Measurements from ENCODE around the gene SLC22A15.
"Not testable (repeated sequence)": the region's sequence is repeated elsewhere in the genome, so short reads cannot be mapped to it uniquely, and the experiment has no call there.

The SLC22A15 gene

DNA sequence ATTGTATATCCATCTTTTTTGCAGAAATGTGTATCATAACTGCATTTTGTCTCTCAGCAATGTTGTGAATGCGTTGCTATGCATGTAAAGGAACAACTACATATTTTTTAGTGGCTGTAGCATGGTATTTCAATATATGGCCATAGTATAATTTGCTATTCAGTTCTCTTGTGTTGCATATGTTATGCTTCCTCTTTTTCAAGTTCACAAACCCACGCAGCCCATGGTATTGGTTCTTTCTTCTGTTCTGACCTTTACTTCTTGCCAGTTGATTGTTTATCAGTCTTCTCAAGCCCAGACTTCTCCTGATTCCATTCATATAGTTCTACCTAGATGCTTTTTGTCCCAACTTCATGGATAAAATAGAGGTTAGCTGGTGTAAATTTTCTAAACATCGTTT lies 6.1 kb downstream of the SLC22A15 start:
- DNase-seq = no peak

DNA sequence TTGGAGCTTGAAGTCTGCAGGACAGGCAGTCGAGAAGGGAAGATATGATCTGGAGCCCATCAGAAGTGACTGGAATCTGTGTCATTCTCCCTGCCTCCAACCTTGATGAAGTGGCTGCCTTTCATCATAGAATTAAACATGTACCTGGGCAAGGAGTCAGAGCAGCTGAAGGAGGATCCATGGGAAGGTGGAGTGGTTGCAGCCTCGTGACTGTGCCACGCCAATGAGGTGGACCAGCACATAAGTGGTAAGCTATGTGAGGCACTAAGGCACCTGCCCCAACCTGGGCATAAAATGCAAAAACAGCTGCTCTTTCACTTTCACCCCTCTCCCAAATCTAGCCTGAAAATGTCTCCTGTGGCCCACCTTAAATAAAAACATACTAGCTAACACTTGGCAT lies 7.3 kb downstream of the SLC22A15 start:
- no peak for DNase-seq

DNA sequence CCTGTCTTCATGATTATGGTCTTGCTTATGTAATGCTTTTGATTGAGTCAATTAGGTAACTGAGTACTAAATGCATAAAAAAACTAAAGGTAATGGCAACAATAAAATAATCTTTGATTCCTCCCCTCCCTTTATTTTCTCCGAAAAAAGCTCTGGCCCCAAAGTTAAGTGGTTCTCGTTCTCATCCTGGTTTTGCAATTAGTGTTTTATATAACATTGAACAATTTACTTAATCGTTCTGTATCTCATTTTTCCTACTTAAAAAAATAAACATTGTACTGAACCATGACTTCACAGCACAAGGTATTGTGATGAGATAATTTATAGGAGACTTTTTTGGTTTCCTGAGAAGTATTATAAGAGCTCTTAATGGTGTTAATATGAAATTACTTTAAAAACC lies 11.3 kb downstream of the SLC22A15 start:
- no peak for DNase-seq

DNA sequence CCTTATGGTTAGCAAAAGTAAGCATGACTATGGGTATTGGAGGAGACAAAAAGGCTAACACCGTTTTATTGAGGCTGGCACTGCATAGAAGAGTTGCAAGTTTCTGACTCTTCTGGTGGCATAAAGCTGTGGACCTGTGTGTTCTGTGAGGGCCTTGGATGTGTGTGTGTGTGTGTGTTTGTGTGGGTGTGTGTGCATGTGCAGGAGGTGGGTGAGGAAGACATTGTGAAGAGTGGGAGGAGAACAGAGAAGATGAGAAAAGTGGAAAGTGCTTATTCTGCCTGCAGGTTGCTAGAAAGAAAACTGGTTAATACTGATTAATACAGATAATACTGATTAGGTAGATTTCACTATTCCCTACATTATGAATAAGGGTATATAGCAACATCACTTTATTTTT lies 12.6 kb downstream of the SLC22A15 start:
- no peak for DNase-seq

DNA sequence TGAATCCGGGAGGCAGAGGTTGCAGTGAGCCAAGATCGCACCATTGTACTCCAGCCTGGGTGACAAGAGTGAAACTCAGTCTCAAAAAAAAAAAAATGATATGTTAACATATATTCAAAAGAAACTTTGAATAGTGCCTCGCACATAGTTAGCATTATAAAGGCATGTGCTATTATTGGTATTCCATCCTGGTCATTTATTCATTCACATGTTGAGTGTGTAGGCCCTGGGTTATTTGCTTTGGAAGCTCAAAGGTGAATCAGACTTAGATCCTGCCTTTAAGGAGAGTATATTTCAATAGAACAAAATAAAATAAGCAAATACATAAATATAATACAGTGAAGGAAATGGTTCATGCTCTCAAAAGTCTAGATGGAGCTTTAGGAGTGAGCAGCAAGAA lies 13.4 kb downstream of the SLC22A15 start:
- no peak for DNase-seq

DNA sequence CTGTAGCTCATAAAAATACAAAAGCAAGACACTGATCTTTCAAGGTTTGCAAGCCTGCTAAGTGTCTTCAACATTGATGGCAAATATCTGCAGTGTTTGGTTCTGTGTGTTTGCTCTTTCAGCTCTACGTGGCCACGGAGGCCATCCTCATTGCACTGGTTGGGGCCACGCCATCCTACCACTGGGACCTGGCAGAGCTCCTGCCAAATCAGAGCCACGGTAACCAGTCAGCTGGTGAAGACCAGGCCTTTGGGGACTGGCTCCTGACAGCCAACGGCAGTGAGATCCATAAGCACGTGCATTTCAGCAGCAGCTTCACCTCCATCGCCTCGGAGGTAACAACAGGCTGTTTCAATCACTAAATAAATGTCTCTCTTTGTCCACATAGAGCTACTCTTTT lies 15.6 kb downstream of the SLC22A15 start:
- DNase-seq = no peak

DNA sequence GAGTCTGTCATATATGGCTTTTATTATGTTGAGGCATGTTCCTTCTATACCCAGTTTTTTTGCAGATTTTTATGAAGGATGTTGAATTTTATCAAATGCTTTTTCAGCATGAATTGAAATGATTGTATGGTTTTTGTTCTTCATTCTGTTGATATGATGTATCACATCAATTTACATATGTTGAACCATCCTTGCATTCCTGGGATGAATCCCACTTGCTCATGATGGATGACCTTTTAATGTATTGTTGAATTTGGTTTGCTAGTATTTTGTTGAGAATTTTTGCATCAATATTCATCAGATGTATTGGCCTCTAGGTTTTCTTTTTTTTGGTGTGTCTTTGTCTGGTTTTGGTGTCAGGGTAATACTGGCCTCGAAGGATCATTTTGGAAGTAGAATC lies 21.6 kb downstream of the SLC22A15 start:
- not testable (repeated sequence) for DNase-seq

DNA sequence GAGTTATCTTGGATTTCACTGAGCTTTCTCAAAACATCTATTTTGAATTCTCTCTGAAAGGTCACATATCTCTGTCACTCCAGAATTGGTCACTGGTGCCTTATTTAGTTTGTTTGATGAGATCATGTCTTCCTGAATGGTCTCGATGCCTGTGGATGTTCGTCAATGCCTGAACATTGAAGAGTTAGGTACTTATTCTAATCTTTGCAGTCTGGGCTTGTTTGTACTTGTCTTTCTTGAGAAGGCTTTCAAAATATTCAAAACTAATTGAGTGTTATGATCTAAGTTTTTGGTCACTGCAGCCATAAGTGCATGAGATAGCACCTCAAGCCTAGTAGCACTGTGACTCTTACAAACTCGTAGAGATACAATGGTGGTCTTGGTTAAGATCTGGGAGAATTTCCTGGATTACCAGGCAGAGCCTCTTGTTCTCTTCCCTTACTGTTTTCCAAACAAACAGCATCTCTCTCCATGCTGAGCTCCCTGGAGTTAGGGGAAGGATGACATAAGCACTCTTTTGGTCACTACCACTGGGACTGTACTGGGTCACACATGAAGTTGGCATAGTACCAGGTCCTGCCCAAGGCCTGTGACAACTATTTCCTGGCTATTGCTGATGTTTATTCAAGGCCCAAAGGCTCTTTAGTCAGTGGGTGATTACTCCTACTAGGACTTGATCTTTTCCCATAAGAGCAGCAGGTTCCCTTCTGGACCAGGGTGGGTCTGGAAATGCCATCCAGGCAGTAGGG lies 25.6 kb downstream of the SLC22A15 start:
- no peak for DNase-seq

DNA sequence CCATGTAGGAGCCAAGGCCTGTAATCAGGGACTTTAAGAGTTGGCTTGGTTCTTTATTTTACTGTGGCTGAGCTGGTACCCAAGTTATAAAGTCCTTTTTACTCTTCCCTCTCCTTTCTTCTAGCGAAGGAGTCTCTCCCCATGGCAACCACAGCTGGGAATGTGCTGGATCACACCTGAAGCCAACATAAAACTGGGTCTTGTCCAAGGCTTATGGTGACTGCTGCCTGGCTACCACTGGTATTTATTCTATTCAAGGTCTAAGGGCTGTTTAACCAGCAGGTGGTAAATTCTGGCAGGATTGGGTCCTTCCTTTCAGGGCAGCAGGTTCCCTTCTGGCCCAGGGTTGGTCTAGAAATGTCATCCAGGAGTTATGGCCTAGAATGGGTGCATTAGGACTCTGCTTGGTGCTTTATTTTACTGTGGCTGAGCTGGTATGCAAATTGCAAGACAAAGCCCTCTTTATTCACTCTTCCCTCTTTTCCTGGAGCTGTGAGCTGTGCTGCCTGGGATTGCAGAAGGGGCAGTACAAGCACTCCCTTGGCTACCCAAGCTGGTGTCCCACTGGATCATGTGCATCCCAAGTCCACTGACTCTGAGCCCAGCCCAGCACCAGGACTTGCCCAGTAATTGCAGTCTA lies 26.6 kb downstream of the SLC22A15 start:
- no peak for DNase-seq

DNA sequence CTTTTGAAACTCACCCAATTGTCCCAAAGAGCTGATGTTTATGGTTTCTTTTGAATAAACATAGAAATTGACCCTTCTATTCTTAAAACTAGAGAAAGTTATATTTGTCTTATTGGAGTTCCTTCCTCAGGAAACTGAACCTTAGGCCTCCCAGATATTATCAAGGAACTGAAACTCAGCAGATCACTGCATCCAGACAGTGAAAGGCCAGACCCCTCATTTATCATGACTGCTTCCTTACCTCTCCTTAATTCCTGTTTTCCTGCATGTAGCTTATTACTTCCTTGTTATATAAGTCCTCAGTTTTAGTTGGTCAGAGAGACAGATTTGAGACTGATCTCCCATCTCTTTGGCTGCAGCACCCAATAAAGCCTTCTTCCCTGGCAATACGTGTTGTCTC lies 27.5 kb downstream of the SLC22A15 start:
- no peak for DNase-seq

DNA sequence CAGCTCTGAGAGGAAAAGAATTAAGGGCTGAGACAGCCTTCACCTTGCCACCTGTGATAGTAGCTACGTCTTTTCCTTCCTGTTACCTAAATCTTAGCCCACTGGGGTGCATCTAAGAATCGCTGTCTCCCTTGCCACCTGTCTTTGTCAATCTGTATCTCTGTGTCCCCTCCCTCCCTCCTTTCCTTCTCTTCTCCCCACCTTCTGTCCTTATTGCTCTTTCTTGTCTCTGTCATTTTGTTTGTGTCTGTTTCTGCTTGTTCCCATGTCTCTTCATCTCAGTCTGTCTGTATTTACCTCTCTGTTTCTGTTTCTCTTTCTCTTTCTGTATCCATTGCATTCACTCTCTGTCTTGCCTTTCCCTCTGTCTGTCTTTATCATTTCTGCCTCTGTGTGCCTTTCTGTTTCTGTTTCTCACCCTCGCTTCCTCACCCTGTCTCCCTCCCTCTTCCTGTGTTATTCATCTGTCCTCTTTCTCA lies 30.2 kb downstream of the SLC22A15 start:
- DNase-seq = no peak

DNA sequence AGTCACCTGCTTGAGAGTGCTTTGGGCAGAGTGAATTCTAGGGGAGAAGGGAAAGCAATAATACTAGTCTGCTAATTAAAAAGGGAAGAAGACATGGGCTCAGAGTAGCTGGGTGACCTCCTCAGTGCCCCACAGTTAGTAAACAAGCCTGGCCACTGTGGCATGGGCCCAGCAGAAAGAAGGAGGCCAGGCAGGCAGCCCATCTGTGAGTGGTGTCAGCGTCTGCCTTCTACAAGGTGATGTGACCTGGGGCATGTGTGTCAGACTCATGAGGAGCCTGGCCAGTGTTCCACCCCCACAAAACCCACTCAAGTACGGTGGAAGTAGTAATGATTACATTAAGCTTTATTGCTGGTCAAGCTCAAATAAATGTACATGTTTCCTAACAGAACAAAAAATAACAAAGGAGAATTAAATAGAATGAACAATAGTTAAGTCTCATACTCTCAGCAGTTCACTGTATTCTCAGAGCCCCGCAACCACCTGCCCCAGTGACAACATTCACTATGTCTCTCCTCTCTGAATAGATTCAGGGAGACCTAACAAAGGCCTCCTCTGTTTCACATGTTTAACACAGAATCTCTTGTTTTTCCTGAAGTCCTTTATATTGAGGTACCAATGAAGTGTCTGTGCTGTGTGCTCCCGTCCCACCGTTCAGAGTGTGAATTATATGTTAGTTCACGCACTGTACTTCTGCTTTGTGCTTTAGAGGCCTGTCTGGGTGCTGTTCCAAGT lies 32.5 kb downstream of the SLC22A15 start:
- DNase-seq = no peak

DNA sequence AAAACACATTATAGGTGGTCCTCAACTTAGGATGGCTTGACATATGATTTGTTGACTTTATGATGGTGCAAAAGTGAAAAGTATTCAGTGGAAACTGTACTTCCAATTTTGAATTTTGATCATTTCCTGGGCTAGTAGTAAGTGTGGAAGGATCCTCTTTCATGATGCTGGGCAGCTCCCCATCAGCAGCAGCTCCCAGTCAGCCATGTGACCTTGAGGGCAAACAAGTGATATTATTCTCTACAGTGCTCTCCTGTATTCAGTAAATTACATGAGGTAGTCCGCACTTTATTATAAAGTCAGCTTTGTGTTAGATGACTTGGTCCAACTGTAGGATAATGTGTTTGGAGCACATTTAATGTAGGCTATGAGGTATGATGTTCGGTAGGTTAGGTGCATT lies 36.4 kb downstream of the SLC22A15 start:
- DNase-seq = no peak

DNA sequence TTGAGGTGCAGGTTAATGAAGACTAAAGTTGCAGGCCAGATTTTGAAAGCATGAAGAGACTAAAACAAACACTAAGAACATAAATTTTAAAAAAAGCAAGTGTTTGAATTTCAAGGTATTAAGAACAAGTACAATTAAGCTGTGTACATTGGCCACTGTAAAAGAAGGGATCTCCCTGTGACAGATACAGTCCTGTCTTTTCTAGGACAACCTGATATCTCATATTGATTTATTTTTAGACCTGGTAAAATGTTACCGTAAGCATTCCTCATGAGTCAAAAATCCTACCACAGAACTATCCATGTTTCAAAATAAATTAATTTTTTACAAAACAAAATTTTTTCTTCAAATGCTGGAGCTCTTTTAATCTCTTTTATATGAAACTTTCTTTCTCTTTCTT lies 39.4 kb downstream of the SLC22A15 start:
- DNase-seq = no peak

DNA sequence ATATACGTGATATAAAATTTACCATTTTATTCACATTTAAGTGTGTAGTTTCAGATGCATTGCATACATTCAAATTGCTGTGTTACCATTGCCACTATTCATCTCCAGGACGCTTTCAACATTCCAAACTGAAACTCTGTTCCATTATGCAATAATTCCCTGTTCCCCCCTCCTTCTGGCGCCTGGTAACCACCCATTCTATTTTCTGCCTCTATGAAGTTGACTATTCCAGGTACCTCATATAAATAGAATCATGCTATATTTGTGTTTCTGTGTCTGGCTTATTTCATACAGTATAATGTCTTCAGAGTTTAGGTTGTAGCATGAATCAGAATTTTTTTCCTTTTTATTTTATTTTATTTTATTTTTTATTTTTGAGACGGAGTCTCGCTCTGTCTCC lies 41.7 kb downstream of the SLC22A15 start:
- no peak for DNase-seq

DNA sequence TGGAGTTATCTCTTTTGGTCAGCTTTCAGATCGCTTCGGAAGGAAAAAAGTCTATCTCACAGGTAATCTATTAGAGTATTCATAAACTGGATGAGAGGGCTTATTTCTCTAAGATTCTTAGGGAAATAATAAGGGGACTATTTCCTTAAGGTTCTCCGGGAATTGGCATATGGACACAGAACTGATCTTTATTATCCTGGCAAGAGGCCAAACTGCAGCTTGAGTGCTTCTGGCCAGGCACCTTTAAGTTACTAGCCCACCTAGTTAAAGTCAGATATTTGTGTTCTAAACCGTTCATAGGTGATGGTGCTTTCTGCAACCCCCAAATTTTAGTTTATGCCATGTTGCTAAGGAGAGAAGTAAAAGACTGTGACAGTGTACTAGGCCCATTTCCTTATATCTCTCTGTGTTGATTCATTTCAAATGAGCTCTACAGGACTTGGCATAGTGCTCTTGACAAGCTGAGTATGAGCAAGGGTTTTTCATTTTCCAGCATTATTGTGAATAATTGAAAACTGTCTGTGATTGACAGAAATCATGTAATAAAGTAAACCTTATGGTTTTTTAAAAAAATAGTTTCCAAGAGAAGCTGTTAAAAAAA lies 43.4 kb downstream of the SLC22A15 start:
- no peak for DNase-seq

DNA sequence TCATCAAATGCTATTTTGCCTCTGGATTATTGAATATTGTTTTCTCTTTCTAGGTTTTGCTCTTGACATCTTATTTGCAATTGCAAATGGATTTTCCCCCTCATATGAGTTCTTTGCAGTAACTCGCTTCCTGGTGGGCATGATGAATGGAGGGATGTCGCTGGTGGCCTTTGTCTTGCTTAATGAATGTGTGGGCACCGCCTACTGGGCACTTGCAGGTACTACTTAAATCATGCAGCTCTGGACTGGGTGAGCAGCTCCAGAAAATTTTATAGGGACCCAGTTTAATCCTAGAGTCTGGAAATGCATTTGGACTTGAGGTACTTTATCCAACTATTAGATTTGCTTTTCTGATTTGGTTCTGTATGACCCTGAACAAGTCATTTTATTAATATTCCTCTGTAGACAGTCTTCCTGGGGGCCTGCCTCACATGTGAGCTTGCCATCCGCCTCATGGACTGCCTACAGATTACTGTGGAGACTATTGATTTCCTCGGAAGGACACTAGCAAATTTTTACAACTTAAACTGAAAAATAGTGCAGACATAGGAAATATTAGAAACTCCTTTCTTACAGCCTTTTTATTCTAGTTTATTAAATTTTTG lies 44.5 kb downstream of the SLC22A15 start:
- peak; percentile 34 for DNase-seq

DNA sequence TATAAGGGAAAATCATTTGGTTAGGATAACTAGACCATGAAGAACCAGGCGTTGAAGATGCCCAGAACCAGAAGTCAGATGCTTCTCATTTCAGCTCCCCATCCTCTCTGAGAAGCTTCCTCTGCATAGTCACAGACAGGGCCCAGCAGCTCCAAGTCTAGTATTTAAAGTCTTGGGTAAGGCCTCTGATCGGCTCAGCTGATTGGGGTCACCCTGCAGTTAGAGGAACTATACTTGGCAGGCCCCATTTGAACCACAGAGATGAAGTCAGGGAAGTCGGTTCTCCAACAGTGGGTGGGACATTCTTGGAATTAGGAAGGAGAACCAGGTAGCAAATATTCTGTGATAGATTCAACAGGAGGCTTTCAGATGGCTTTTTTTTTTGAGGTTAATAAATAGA lies 48.3 kb downstream of the SLC22A15 start:
- no peak for DNase-seq

DNA sequence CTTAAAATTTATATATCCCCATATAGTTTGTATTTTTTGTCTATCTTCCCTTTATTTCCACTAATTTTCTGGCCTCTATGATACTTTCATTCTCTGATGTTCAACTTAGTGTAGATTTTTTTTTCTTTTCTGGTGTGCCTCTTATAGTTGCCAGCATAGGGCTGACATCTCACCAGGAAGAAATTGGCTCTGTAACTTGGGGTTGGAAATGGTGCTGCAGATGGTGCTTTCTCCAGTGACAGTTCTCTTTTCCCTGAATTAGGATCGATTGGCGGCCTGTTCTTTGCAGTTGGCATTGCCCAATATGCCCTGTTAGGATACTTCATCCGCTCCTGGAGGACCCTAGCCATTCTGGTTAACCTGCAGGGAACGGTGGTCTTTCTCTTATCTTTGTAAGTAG lies 50.3 kb downstream of the SLC22A15 start:
- DNase-seq = no peak

DNA sequence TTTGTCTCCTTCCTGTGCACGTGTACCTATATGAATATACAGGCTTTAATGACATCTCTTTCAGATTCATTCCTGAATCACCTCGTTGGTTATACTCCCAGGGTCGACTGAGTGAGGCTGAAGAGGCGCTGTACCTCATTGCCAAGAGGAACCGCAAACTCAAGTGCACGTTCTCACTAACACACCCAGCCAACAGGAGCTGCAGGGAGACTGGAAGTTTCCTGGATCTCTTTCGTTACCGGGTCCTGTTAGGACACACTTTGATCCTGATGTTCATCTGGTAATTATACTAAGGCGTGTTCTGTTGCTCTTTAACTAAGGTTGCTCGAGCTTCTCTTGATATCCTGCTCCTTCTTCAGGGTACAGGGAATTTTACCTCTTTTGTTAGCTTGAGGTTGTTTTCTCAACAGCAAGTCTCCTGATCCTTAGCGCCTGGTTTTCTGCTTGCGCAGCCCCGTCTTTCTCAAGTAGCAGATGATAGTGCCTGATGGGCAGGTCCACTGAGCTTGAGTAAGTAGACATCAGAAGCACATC lies 55.1 kb downstream of the SLC22A15 start:
- DNase-seq = no peak

DNA sequence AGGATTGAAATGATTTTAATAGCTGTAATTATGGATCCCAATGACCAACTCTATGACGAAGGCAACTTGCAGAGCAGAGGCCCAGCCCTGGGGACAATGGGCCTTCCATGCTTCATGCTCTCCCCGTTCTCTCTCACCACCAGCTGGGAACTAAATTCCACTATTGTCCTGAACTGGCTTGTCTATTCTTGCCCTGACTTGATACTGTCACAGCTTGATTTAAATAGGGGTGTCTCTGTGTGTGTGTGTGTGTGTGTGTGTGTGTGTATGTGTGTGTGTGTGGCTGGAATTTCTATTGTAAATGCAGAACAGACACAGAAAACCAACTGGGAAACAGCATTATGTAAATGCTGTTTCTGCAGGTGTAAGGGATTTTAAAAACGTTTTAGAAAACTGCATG lies 57.0 kb downstream of the SLC22A15 start:
- DNase-seq = no peak

DNA sequence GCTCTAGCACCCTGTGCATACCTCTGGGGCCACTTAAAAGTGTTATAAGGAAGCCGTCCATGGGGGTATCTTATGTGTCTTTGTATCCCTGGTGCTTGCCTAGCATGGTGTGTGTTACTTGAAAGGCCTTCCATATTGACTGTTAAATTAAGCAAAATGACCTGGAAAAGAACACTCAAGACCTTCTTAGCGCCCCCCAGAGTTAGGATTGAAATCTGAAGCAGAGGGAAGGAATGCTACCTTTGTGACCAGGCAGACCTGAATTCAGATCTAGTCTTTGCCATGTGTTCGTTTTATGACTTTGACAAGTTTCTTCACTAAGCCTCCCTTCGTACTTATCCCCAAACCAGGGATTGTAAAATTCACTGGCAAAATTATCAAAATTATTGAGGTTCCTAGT lies 59.9 kb downstream of the SLC22A15 start:
- no peak for DNase-seq

DNA sequence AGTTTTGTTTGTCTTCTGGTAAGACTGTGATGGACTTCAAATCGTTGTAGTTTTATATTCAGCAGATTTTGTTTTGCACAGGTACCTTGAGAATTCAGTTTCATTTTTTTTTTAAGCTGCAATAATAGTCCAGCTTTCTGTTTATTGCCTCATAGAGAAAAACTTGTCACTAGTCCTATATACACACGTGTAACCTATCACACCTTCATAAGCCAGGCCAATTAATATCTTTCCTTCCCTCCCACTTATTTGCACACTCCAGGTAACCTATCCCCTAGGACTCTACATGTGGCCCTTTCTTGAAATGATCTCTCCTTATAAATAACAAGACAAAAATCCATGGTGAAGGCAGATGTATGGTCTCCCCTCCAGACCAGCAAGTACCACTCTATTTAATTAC lies 62.4 kb downstream of the SLC22A15 start:
- DNase-seq = no peak

All from activated gamma-delta T cell treated with Interleukin-2 at 50 U/mL for 16 hours (primary cell).